KMS-11 (cell line): ENCODE results near the gene SSTR3.

Experiments
- H2AFZ ChIP-seq: fragments of 200-600 bp; sonication (generic); 2 replicates; pipeline ENCODE4 v1.6.1; 2016; ENCODE audit warnings: antibody characterized with exemption, mixed run types, low read depth
- H3K27ac ChIP-seq: fragments of 200-600 bp; sonication (generic); 2 replicates; pipeline ENCODE4 v1.6.1; 2016; ENCODE audit warnings: mild to moderate bottlenecking, mixed run types
- H3K27me3 ChIP-seq: fragments of 200-600 bp; sonication (generic); 2 replicates; pipeline ENCODE4 v1.6.1; 2017; ENCODE audit warnings: mild to moderate bottlenecking, low read depth, mixed run types, moderate library complexity; ENCODE audit not compliant: insufficient read depth
- H3K36me3 ChIP-seq: fragments of 200-600 bp; sonication (generic); 2 replicates; pipeline ENCODE4 v1.6.1; 2017; ENCODE audit warnings: mild to moderate bottlenecking, mixed run types; ENCODE audit not compliant: insufficient read depth
- H3K4me1 ChIP-seq: fragments of 200-600 bp; sonication (generic); 2 replicates; pipeline ENCODE4 v1.6.1; 2016; ENCODE audit warnings: mild to moderate bottlenecking, low read depth, mixed run types; ENCODE audit not compliant: poor library complexity, severe bottlenecking
- H3K4me2 ChIP-seq: fragments of 200-600 bp; sonication (generic); 2 replicates; pipeline ENCODE4 v1.7.0; 2016; ENCODE audit warnings: mild to moderate bottlenecking, mixed run types
- H3K4me3 ChIP-seq: fragments of 200-600 bp; sonication (generic); IDR thresholded peaks from 2 replicates; pipeline ENCODE4 v1.6.1; 2017; ENCODE audit warnings: low read depth, low read length, mixed read lengths; ENCODE audit not compliant: insufficient read depth
- H3K79me2 ChIP-seq: fragments of 200-600 bp; sonication (generic); 2 replicates; pipeline ENCODE4 v1.6.1; 2016; ENCODE audit warnings: low read depth, mixed run types; ENCODE audit not compliant: insufficient read depth
- H3K9ac ChIP-seq: fragments of 200-600 bp; sonication (generic); 2 replicates; pipeline ENCODE4 v1.6.1; 2016; ENCODE audit warnings: mild to moderate bottlenecking, mixed run types
- H4K20me1 ChIP-seq: fragments of 200-600 bp; sonication (generic); 2 replicates; pipeline ENCODE4 v1.6.1; 2016; ENCODE audit warnings: mild to moderate bottlenecking, mixed run types; ENCODE audit not compliant: insufficient read depth
- CTCF ChIP-seq: fragments of 200-600 bp; sonication (generic); conservative IDR thresholded peaks from 2 replicates; pipeline ENCODE4 v1.6.1; 2017; ENCODE audit warnings: low read depth, mild to moderate bottlenecking, antibody characterized with exemption, low read length, moderate library complexity, mixed read lengths

Gene SSTR3

GRCh38 chr22:37211075-37211865 is 1.0 kb downstream of the SSTR3 start:
- Histone ChIP-seq H3K4me3 (no peak overlapping the region), H3K27me3 (no peaks in the 10 kb centered on the region), H3K4me2 (peak overlapping the region; percentile 42; the same call in 1 of the 2 replicates), H3K27ac (peak overlapping the region; percentile 36; the same call in 1 of the 2 replicates), H3K36me3 (no peaks in the 10 kb centered on the region), H2AFZ (no peak overlapping the region), H4K20me1 (no peaks in the 10 kb centered on the region), H3K4me1 (peaks cover 51% of the 10 kb centered on the region), H3K79me2 (peaks cover 21% of the 10 kb centered on the region), H3K9ac (peak overlapping the region; percentile 53; the same call in 1 of the 2 replicates)
- no peak for TF ChIP-seq CTCF

DNA sequence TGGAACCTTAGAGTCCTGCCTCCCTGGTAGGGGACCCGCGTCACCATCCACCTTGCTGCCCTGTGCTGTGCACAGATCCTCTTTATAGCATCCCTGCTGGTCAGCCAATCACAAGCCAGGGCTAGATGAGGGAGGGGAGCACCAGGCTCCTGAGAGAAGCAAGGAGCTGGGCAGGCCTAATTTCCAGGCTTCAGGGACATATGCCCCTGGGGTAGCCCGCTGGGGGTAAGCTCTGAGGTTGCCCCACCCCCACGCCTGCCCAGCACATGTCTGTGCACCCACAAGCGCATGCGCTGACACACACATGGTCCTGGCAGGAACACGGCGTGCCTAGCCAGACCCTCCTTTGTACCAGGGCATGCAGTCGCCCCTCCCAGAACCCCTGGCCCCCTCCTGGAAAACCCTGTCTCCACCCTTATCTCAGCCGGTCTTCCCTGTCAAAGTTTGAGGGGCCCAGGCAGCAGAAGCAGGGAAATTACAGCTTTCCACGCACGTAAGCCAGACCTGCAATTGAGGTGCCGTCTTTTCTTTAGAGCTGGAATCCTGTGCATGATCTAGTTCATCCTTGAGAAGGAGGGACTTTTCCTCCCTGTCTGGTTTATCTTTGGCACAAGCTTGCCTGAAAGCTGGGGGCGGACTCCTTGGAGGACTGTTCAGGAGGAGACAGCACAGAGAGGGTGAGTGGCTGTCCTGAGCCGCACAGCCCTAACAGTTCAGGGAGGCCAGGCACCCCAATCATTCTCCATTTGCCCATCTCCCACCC is 2.1 kb downstream of the SSTR3 start:
- TF ChIP-seq CTCF = no peak
- no peaks in the 10 kb centered on the region for H4K20me1 ChIP-seq
- H3K4me3 ChIP-seq = no peak overlapping the region
- H3K27me3 ChIP-seq = no peaks in the 10 kb centered on the region
- H3K4me2 ChIP-seq = peak overlapping the region; percentile 42
- no peaks in the 10 kb centered on the region for H3K36me3 ChIP-seq
- H3K9ac ChIP-seq = peak overlapping the region; percentile 53; the same call in 1 of the 2 replicates
- H3K79me2 ChIP-seq = peaks cover 21% of the 10 kb centered on the region
- peak overlapping the region; percentile 13; the same call in 1 of the 2 replicates for H3K27ac ChIP-seq
- peaks cover 43% of the 10 kb centered on the region for H3K4me1 ChIP-seq
- no peak overlapping the region for H2AFZ ChIP-seq

DNA sequence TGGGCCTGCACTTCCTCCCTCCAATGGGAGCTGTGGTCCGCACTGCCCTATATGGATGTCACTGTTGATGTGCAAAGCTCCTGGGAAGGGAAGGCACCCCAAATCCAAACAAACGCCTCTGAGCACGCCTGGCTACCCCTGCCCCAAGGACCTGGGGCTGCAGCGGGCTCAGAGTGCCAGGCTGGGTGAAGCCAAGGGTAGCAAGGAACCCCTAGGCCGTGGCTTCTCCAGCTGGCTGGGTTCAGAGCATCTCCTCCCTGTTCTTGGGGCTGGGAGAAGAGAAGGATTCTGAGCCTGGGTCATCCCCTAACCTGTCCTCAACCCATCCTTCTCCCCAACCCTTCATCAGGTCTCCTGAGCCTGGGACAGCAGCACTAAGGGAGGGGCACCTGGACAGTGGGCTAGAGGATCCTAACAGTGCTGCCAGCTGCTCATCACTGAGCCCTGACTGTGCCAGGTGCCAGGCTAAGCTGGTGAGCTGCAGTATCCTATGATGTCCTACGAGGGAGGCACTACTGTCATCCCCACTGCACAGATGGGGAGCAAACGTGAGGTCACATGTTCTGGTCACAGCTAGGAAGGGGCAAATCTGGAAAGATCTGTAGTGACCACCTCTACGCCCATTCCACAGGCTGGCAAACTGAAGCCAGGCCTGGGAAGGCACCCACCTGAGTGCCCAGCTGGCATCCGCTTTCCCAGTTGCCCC is 3.0 kb downstream of the SSTR3 start:
- no peak for TF ChIP-seq CTCF
- Histone ChIP-seq H3K79me2 (peaks cover 21% of the 10 kb centered on the region), H2AFZ (no peak overlapping the region), H3K4me3 (no peak overlapping the region), H4K20me1 (no peaks in the 10 kb centered on the region), H3K27ac (no peak overlapping the region), H3K4me1 (peaks cover 34% of the 10 kb centered on the region), H3K36me3 (no peaks in the 10 kb centered on the region), H3K27me3 (no peaks in the 10 kb centered on the region), H3K4me2 (no peak overlapping the region), H3K9ac (no peak overlapping the region)

- H3K36me3 ChIP-seq = no peaks in the 10 kb centered on the region
- no peak overlapping the region for H3K4me3 ChIP-seq
- no peaks in the 10 kb centered on the region for H3K27me3 ChIP-seq
- H3K9ac ChIP-seq = no peak overlapping the region
- no peak overlapping the region for H3K27ac ChIP-seq
- TF ChIP-seq CTCF = no peak
- H3K4me2 ChIP-seq = no peak overlapping the region
- peaks cover 21% of the 10 kb centered on the region for H3K79me2 ChIP-seq
- H4K20me1 ChIP-seq = no peaks in the 10 kb centered on the region
- peaks cover 26% of the 10 kb centered on the region for H3K4me1 ChIP-seq
- H2AFZ ChIP-seq = no peak overlapping the region
Measured at GRCh38 chr22:37208401-37209139, 3.7 kb downstream of the SSTR3 start.
